GM12878 (cell line): ENCODE results near the gene RTN4. TPM values are rescaled to one million over a fixed set of nuclear protein-coding genes. Genes with fewer than 3 reads are reported as not detected.
A peak's percentile ranks its signal among the peaks of the same experiment; 100 is the strongest.

ENCODE experiments used
- ASH2L ChIP-seq: fragments of 300-600, 200-600 bp; sonication (generic); IDR thresholded peaks from 2 replicates; pipeline ENCODE4 v1.6.1; 2017; ENCODE audit warnings: low read depth, mild to moderate bottlenecking, borderline replicate concordance
- CBFB ChIP-seq: IDR thresholded peaks from 2 replicates; pipeline ENCODE4 v1.6.1; 2016; ENCODE audit warnings: antibody characterized with exemption, low read depth
- CHD4 ChIP-seq: fragments of 200-600 bp; sonication (generic); IDR thresholded peaks from 2 replicates; pipeline ENCODE4 v1.6.1; 2016; ENCODE audit warnings: mild to moderate bottlenecking
- FOXM1 ChIP-seq: IDR thresholded peaks from 2 replicates; pipeline ENCODE4 v1.6.1; 2012; ENCODE audit warnings: low read depth, mild to moderate bottlenecking, inconsistent platforms, low read length, moderate library complexity
- GATAD2B ChIP-seq: fragments of 450-650 bp; conservative IDR thresholded peaks from 2 replicates; pipeline ENCODE4 v1.6.1; 2017; ENCODE audit warnings: low read depth, mild to moderate bottlenecking, moderate library complexity
- HCFC1 ChIP-seq: fragments of 150-350 bp; IDR thresholded peaks from 2 replicates; pipeline ENCODE4 v1.6.1; 2014; ENCODE audit warnings: low read length
- HDGF ChIP-seq: fragments of 450-650 bp; IDR thresholded peaks from 2 replicates; pipeline ENCODE4 v1.6.1; 2016; ENCODE audit warnings: antibody characterized with exemption
- IRF4 ChIP-seq: IDR thresholded peaks from 2 replicates; pipeline ENCODE4 v1.6.1; 2011; ENCODE audit warnings: low read depth, low read length
- MEF2B ChIP-seq: fragments of 450-650 bp; IDR thresholded peaks from 2 replicates; pipeline ENCODE4 v1.6.1; 2018; ENCODE audit warnings: mild to moderate bottlenecking, moderate library complexity; ENCODE audit not compliant: partially characterized antibody, poor library complexity, severe bottlenecking
- MXI1 ChIP-seq: fragments of 150-350 bp; IDR thresholded peaks from 2 replicates; pipeline ENCODE4 v1.6.1; 2011; ENCODE audit warnings: low read depth, mild to moderate bottlenecking, inconsistent platforms, low read length, improper control_type of control experiment
- MYB ChIP-seq: fragments of 150-350 bp; IDR thresholded peaks from 2 replicates; pipeline ENCODE4 v1.6.1; 2014; ENCODE audit warnings: mild to moderate bottlenecking, low read depth, low read length, borderline replicate concordance
- NR2C2 ChIP-seq: IDR thresholded peaks from 2 replicates; pipeline ENCODE4 v1.6.1; 2011; ENCODE audit warnings: borderline replicate concordance, low read depth; ENCODE audit not compliant: control insufficient read depth, insufficient read length
- POLR2AphosphoS5 ChIP-seq: IDR thresholded peaks from 2 replicates; pipeline ENCODE4 v1.6.1; 2011; ENCODE audit warnings: mild to moderate bottlenecking, low read length, inconsistent platforms
- RAD21 ChIP-seq: IDR thresholded peaks from 2 replicates; pipeline ENCODE4 v1.6.1; 2011; ENCODE audit warnings: mild to moderate bottlenecking, low read depth, low read length, moderate library complexity; ENCODE audit not compliant: insufficient read depth
- SMAD1 ChIP-seq: fragments of 450-650 bp; IDR thresholded peaks from 2 replicates; pipeline ENCODE4 v1.6.1; 2018; ENCODE audit warnings: mild to moderate bottlenecking, low read depth; ENCODE audit not compliant: partially characterized antibody
- SUPT20H ChIP-seq: IDR thresholded peaks from 2 replicates; pipeline ENCODE4 v1.6.1; 2011; ENCODE audit warnings: low read depth, mild to moderate bottlenecking, low read length, moderate library complexity, borderline replicate concordance; ENCODE audit not compliant: control insufficient read depth
- TCF12 ChIP-seq: IDR thresholded peaks from 2 replicates; pipeline ENCODE4 v1.6.1; 2011; ENCODE audit warnings: low read depth, mild to moderate bottlenecking, low read length
- WRNIP1 ChIP-seq: IDR thresholded peaks from 2 replicates; pipeline ENCODE4 v1.6.1; 2011; ENCODE audit warnings: low read depth, low read length, improper control_type of control experiment, borderline replicate concordance
- YY1 ChIP-seq: IDR thresholded peaks from 2 replicates; pipeline ENCODE4 v1.6.1; 2011; ENCODE audit warnings: low read depth, mild to moderate bottlenecking, low read length
- polyA plus RNA-seq, 11 experiments: library from polyadenylated mRNA; depleted of rRNA in 4 of 11; unstranded in 6 of 11; stranded (reverse) in 5 of 11; fragments of >200 nt; fragmentation: Nextera tagmentation in 4 of 11; fragmentation: Illumina TruSeq in 1 of 11; extraction: Ambion mirVana in 4 of 11; extraction: Trizol in 1 of 11; gene quantifications; 1 replicate in 1 of 11; 2 replicates in 10 of 11; pipeline versions ENCODE4 v1.2.1 to v1.2.3, GENCODE V29; 2011 to 2016; ENCODE audit warnings: inconsistent platforms in 2 of 11, missing spikeins in 2 of 11, low read depth in 1 of 11
- total RNA-seq, 4 experiments: library from RNA; depleted of rRNA in 3 of 4; stranded (reverse); fragments of >200 nt in 3 of 4; fragmentation: Illumina TruSeq in 1 of 4; extraction: Trizol in 1 of 4; gene quantifications; 2 replicates each; pipeline versions ENCODE4 v1.2.1 to v1.2.3, GENCODE V29; 2013 to 2021
- TF ChIP-seq, protein P1 (sequence below): fragments of 450-650 bp; IDR thresholded peaks from 2 replicates; pipeline ENCODE4 v1.6.1; 2018; ENCODE audit warnings: mild to moderate bottlenecking, low read depth, moderate library complexity; ENCODE audit not compliant: partially characterized antibody
- TF ChIP-seq, protein P2 (sequence below): IDR thresholded peaks from 2 replicates; pipeline ENCODE4 v1.6.1; 2011; ENCODE audit warnings: low read depth, low read length, improper control_type of control experiment, borderline replicate concordance
- TF ChIP-seq, protein P3 (sequence below): IDR thresholded peaks from 2 replicates; pipeline ENCODE4 v1.6.1; 2012; ENCODE audit warnings: improper control_type of control experiment, low read depth, low read length; ENCODE audit not compliant: insufficient replicate concordance

The RTN4 gene
- total and polyA plus RNA-seq, 10 of the 15 experiments (the other 5 are each of a cell fraction or from before 2014, with no cell fraction given) = 56.0 to 133 (median 83.3) TPM

DNA sequence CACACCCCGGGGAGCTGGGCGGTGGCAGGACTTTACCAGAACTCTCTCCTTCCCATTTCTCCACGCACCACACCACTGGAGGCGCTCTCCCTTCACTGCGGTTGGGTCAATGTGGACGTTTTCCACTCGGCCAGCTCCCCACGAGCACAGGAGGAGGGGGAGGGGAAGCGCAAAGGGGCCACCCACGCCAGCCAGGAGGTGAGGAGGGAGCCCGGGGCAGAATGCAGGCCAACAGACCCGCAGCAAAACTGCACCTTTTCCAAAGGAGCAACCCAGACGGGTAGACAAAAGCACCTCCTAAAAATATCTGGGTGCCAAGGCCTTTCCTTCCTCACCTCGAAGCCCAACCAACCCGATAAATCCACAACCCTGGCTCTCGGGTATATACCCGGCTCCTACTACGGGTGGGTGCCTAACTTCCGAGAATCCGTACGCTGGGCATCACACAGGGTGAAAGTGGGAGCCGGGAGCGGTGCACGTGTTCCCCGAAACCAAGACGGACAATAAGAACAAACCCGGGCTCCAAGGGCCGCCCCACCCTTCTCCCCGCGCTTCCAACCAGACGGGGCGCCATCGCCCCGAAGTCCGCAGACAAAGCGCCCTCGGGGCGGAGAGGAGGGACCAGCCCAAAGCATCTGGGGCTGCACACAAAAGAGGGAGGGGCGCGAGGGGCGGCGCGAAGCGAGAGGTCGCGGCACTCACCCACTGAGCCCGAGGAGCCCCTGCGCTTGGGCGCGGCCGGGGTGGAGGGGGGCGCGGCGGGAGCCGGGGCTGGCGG lies 1.0 kb downstream of the RTN4 start (continued):
- TF ChIP-seq RAD21 (peak; percentile 58), HCFC1 (0 out of 2 replicates have a peak, but pooled peaks have one; percentile 23), IRF4 (no peak), CBFB (peak; percentile 67), HDGF (no peak), POLR2AphosphoS5 (no peak), ASH2L (no peak), WRNIP1 (no peak), MEF2B (no peak), CHD4 (no peak), GATAD2B (peak; percentile 92), FOXM1 (peak; percentile 66; the same call in 1 of the 2 replicates), NR2C2 (no peak), MYB (no peak), TCF12 (peak; percentile 47; the same call in 1 of the 2 replicates), YY1 (peak; percentile 51; the same call in 1 of the 2 replicates), MXI1 (no peak; the same call in 1 of the 2 replicates), SMAD1 (no peak), SUPT20H (no peak)
- TF ChIP-seq, protein P1, sequence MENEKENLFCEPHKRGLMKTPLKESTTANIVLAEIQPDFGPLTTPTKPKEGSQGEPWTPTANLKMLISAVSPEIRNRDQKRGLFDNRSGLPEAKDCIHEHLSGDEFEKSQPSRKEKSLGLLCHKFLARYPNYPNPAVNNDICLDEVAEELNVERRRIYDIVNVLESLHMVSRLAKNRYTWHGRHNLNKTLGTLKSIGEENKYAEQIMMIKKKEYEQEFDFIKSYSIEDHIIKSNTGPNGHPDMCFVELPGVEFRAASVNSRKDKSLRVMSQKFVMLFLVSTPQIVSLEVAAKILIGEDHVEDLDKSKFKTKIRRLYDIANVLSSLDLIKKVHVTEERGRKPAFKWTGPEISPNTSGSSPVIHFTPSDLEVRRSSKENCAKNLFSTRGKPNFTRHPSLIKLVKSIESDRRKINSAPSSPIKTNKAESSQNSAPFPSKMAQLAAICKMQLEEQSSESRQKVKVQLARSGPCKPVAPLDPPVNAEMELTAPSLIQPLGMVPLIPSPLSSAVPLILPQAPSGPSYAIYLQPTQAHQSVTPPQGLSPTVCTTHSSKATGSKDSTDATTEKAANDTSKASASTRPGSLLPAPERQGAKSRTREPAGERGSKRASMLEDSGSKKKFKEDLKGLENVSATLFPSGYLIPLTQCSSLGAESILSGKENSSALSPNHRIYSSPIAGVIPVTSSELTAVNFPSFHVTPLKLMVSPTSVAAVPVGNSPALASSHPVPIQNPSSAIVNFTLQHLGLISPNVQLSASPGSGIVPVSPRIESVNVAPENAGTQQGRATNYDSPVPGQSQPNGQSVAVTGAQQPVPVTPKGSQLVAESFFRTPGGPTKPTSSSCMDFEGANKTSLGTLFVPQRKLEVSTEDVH = no peak
- TF ChIP-seq, protein P2, sequence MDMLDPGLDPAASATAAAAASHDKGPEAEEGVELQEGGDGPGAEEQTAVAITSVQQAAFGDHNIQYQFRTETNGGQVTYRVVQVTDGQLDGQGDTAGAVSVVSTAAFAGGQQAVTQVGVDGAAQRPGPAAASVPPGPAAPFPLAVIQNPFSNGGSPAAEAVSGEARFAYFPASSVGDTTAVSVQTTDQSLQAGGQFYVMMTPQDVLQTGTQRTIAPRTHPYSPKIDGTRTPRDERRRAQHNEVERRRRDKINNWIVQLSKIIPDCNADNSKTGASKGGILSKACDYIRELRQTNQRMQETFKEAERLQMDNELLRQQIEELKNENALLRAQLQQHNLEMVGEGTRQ = no peak
- TF ChIP-seq, protein P3, sequence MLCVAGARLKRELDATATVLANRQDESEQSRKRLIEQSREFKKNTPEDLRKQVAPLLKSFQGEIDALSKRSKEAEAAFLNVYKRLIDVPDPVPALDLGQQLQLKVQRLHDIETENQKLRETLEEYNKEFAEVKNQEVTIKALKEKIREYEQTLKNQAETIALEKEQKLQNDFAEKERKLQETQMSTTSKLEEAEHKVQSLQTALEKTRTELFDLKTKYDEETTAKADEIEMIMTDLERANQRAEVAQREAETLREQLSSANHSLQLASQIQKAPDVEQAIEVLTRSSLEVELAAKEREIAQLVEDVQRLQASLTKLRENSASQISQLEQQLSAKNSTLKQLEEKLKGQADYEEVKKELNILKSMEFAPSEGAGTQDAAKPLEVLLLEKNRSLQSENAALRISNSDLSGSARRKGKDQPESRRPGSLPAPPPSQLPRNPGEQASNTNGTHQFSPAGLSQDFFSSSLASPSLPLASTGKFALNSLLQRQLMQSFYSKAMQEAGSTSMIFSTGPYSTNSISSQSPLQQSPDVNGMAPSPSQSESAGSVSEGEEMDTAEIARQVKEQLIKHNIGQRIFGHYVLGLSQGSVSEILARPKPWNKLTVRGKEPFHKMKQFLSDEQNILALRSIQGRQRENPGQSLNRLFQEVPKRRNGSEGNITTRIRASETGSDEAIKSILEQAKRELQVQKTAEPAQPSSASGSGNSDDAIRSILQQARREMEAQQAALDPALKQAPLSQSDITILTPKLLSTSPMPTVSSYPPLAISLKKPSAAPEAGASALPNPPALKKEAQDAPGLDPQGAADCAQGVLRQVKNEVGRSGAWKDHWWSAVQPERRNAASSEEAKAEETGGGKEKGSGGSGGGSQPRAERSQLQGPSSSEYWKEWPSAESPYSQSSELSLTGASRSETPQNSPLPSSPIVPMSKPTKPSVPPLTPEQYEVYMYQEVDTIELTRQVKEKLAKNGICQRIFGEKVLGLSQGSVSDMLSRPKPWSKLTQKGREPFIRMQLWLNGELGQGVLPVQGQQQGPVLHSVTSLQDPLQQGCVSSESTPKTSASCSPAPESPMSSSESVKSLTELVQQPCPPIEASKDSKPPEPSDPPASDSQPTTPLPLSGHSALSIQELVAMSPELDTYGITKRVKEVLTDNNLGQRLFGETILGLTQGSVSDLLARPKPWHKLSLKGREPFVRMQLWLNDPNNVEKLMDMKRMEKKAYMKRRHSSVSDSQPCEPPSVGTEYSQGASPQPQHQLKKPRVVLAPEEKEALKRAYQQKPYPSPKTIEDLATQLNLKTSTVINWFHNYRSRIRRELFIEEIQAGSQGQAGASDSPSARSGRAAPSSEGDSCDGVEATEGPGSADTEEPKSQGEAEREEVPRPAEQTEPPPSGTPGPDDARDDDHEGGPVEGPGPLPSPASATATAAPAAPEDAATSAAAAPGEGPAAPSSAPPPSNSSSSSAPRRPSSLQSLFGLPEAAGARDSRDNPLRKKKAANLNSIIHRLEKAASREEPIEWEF = no peak
